Colonic mucosa (tissue), 2 donors: ENCODE data around the gene FANCE. TPM values are rescaled to one million over a fixed set of nuclear protein-coding genes. Genes with fewer than 3 reads are reported as not detected.

Experiments
- microRNA-seq: library from miRNA; unstranded; fragments of <30 nt; microRNA quantifications from one replicate; pipeline ENCODE4, GENCODE V29; 2019
- total RNA-seq, 2 donors: library from RNA; stranded (reverse); fragmentation: NEBNext Ultra II Directional in 1 of 2; extraction: Animal tissue kit (Norgen Biotek cat#: 25700) in 1 of 2; gene quantifications; one replicate each; pipeline ENCODE4 v1.2.1, GENCODE V29; 2021
- donor health status: DM: no; HTN: no; CAD: no.
- donor health status: DM: no; HTN: no; CAD: no.

The FANCE gene
- total RNA-seq, 2 donors from 2014 or later = 3.7 to 10.7 TPM

Small RNA genes lying within 50 kb of the gene (microRNA-seq; reads per million reads assigned to microRNA genes)
- gene MIR7111 = not detected

Other genes starting within 250 kb of the FANCE start
- under 1 TPM; 0.20 to 0.74 TPM for gene SCUBE3, start 238.4 kb upstream of the FANCE start, total RNA-seq
- gene ZNF76, start 192.6 kb upstream of the FANCE start, total RNA-seq = 10 to 100 TPM; 20.3 to 33.8 TPM
- gene DEF6, start 154.5 kb upstream of the FANCE start, total RNA-seq = 10 to 100 TPM in 1 of 2 donors, 1 to 10 TPM in 1; 8.1 to 12.5 TPM
- gene PPARD, start 109.8 kb upstream of the FANCE start, total RNA-seq = 10 to 100 TPM; 38.1 to 41.8 TPM
- 1,000 to 10,000 TPM in 1 of 2 donors, 100 to 1,000 TPM in 1; 998 to 1,213 TPM for gene RPL10A, start 16.1 kb downstream of the FANCE start, total RNA-seq
- 10 to 100 TPM; 24.5 to 38.4 TPM for gene TEAD3, start 44.7 kb downstream of the FANCE start, total RNA-seq
- gene TULP1, start 60.6 kb downstream of the FANCE start, total RNA-seq = not detected
- gene FKBP5, start 236.6 kb downstream of the FANCE start, total RNA-seq = 10 to 100 TPM; 29.1 to 54.7 TPM